Measurements from ENCODE around the gene SCAMP4. TPM values are rescaled to one million over a fixed set of nuclear protein-coding genes. Genes with fewer than 3 reads are reported as not detected.
A peak's percentile ranks its signal among the peaks of the same experiment; 100 is the strongest.

The SCAMP4 gene
- polyA plus RNA-seq, 1 experiment, result 13.2 TPM

GRCh38 chr19:1936916-1937610 is 31.9 kb downstream of the SCAMP4 start:
- Histone ChIP-seq H3K4me3 (ENCODE audit: low read depth, low read length) (no peak overlapping the region), H3K27me3 (ENCODE audit: control insufficient read depth, insufficient read depth, low read length) (no peaks in the 10 kb centered on the region), H3K36me3 (ENCODE audit: control insufficient read depth, insufficient read depth, low read length) (no peaks in the 10 kb centered on the region)
- ChIA-PET CTCF (interaction anchor here (1.2 to 1.6 kb wide), 3 partner anchors 7 to 13 kb away, joined by 3 to 7 read pairs (median 6); no protein-coding TSS in a partner anchor), POLR2A (no interaction called here)
- TF ChIP-seq CTCF (IDR thresholded peaks at IDR 0.05; ENCODE audit: insufficient read depth, low read depth, low read length), result no peak
- no peak for DNase-seq (ENCODE audit: low read depth)

GRCh38 chr19:1938071-1938470 is 32.9 kb downstream of the SCAMP4 start:
- POLR2A ChIA-PET, result no interaction called here
- CTCF ChIA-PET, result interaction anchor here (1.5 kb wide), 1 partner anchor 8 kb away, joined by 7 read pairs; no protein-coding TSS in a partner anchor
- DNase-seq (ENCODE audit: low read depth), result no peak
- no peaks in the 10 kb centered on the region for H3K36me3 ChIP-seq (ENCODE audit: control insufficient read depth, insufficient read depth, low read length)
- H3K4me3 ChIP-seq (ENCODE audit: low read depth, low read length), result no peak overlapping the region
- H3K27me3 ChIP-seq (ENCODE audit: control insufficient read depth, insufficient read depth, low read length), result no peaks in the 10 kb centered on the region
- no peak for TF ChIP-seq CTCF (IDR thresholded peaks at IDR 0.05; ENCODE audit: insufficient read depth, low read depth, low read length)

- no peak for DNase-seq (ENCODE audit: low read depth)
- Histone ChIP-seq H3K27me3 (ENCODE audit: control insufficient read depth, insufficient read depth, low read length) (no peaks in the 10 kb centered on the region), H3K4me3 (ENCODE audit: low read depth, low read length) (peak within 1 kb of the TSS; percentile 80), H3K36me3 (ENCODE audit: control insufficient read depth, insufficient read depth, low read length) (no peaks in the 10 kb centered on the region; the same call in 1 of the 2 replicates)
- POLR2A ChIA-PET, result no interaction called here
- CTCF ChIA-PET, result interaction anchor here (1.2 kb wide), 1 partner anchor 92 kb away, joined by 4 read pairs; the partner anchor contains the start of gene REXO1
- no peak for TF ChIP-seq CTCF (IDR thresholded peaks at IDR 0.05; ENCODE audit: insufficient read depth, low read depth, low read length)
Measured at GRCh38 chr19:1941146-1942077, 36.2 kb downstream of the SCAMP4 start, which contains the start of gene CSNK1G2. CSNK1G2 (plus strand) TSS chr19:1941172; CDS start chr19:1969773, 28,601 bp downstream.

GRCh38 chr19:1942078-1942933 is 37.1 kb downstream of the SCAMP4 start:
- TF ChIP-seq CTCF (IDR thresholded peaks at IDR 0.05; ENCODE audit: insufficient read depth, low read depth, low read length), result no peak
- peak; percentile 8 for DNase-seq (ENCODE audit: low read depth)
- no peaks in the 10 kb centered on the region for H3K27me3 ChIP-seq (ENCODE audit: control insufficient read depth, insufficient read depth, low read length)
- CTCF ChIA-PET, result interaction anchor here (1.2 kb wide), 1 partner anchor 93 kb away, joined by 4 read pairs; the partner anchor contains the start of gene REXO1
- POLR2A ChIA-PET, result no interaction called here
- no peaks in the 10 kb centered on the region; the same call in none of the 2 replicates for H3K36me3 ChIP-seq (ENCODE audit: control insufficient read depth, insufficient read depth, low read length)
- peak overlapping the region; percentile 80 for H3K4me3 ChIP-seq (ENCODE audit: low read depth, low read length)
